NCI-H748 treated with DMSO at 0.1 percent for 48 hours (cell line): ENCODE results near the gene DGKH.
"Not testable (repeated sequence)": the region's sequence is repeated elsewhere in the genome, so short reads cannot be mapped to it uniquely, and the experiment has no call there.

Source experiments
- DNase-seq: peaks from one replicate; lab custom pipeline; 2025; lab: John Stamatoyannopoulos, UW

DGKH gene

GRCh38 chr13:42070599-42070998 lies 22.2 kb downstream of the DGKH start:
- DNase-seq: not testable (repeated sequence)

GRCh38 chr13:42071179-42071578 lies 22.7 kb downstream of the DGKH start:
- DNase-seq: not testable (repeated sequence)

DNA sequence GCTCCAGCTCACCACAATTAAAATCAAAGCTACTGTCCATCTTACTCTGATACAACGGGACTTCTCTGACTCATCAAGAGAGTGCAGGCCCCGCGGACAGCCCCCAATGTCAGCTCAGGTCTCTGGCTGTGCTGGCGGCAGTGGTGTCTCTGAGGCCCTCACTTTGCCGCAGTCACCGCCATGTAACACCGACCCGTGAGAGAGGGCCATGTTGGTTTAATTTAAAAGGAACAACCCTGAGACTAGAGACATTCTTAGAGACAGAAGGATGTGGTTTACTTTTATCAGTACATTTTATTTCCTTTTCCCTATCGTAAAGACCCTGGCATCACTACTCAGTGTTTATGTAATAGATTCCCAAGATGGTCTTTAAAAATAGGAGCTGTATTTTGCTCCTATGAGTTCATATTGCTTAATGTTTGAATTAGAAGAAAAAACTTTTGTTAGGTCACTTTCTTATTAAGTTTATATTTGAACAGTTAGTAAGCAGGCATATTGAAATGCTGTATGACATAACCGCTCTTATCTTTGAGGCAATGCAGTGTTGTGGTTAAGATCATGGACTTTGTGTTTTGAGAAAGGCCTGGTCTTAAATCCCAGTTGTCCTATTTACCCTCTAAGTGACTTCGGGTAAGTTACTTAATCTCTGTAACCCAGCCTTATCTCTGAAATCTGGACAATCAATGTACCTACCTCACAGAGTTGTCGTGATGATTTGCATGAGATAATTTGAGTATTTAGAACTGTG lies 23.4 kb downstream of the DGKH start:
- DNase-seq: no peak

DNA sequence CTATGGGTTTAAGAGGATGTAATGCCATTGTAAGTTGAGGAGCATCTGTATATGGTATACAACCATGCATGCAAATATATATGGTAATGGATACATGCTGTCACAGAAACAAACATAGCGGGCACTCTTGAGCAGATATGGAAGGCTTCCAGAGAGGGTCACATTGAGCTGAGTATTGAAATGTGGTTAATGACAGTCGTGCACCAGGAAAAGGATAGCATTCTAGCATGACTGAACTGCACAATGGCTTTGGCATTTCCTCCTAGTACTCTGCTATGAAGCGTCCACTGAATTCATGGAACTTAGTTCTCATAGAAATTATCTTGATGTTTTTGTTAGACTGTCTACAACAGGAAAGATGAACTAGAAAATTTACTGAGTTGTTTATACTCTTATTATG lies 25.2 kb downstream of the DGKH start:
- no peak for DNase-seq

DNA sequence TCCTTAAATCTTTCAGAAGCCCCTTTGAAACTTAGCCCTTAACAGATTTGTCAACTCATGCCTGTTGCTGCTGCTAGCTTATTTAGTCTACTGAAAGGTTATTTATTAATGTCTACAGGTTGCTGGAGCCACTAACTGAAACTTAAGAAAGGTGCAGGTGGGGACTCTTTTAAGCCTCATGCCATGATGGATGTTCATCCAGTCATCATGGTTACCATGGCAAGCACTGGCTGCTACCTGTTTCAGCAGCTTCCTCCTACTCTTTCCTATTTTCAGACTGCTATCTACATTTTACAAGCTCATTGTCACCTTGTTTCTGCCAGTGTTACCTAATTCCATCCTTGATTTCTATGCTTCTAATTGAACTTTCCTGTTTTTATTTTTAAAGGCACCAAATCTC lies 27.1 kb downstream of the DGKH start:
- DNase-seq: no peak

GRCh38 chr13:42076309-42076713 lies 27.9 kb downstream of the DGKH start:
- no peak for DNase-seq

DNA sequence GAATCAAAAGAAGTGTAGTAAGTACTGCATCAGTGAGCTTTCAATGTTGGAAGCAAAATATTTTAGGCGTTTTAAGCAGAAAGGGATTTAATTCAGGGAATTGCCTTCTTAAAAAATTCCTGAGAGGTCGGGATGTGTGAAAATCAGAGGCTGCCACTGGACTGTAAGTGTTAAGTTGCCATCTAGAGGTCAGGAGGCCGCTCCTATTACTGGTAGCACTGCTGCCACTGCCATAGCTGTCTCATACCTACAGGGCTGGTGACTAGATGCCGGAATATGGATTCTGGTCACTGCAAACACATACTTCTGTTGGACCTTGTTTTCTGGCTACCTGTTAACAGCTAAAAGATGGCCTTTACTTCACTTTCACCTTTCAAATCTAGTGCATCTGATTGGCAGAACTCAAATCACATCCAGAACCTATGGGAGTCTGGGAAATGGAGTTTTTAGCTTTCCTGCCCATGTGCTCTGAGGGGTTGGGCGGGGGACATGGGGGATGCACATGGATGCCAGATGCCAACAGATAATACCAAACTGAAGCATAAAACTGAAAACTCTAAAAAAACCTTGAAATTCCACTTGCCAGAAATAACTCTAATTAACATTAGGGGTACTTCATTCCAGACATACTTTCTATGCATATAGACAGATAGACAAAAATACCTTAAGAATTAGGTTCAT lies 29.8 kb downstream of the DGKH start:
- no peak for DNase-seq

DNA sequence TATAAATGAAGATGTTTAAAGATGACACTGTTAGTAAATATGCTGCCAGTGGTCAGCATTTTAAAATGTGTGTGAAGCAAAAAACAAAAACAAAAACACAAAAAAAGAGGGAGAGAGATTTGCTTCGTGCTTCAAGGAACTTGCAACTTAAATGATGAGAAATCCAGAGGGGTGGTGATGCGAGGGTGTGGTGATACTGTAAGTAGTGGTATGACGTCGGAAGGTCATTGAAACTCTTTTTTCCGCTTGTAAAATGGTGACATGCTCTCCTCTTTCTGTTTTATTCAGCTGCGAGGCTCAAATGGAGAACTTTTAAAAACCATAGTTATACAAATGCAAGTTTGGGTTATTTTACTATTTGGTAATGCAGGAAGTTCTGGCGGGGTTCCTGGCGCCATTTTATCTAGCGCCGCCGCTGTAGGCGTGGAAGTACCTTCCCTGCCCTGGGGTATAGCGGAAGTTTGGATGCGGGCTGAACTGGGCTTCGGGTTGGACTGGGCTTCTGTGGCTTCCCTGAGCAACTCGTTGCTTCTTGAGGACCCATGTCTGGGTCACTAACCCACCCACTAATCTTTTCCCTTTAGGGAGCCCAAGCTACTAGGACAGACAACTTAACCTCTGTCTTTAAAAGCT lies 34.8 kb downstream of the DGKH start:
- DNase-seq: no peak

GRCh38 chr13:42084722-42085121 lies 36.3 kb downstream of the DGKH start:
- no peak for DNase-seq

DNA sequence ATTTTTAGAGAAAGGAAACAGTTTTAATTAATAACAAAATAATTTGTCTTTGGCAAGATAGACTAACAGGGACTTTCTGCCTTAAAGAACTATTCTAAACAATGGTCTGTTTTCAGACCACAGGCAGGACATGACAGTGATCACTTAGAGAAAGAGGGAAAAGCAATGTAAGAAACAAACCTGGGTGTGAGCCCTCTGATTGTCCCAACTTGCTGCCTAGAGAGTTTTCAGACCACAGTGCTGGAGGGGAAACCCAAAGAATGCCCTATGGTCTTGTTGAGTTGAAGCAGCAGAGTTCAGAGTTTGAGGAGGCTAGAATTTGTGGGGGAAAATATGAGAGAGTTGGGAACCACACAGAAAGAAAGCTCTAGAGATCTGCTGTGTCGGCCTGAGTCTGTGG lies 38.1 kb downstream of the DGKH start:
- DNase-seq: no peak

DNA sequence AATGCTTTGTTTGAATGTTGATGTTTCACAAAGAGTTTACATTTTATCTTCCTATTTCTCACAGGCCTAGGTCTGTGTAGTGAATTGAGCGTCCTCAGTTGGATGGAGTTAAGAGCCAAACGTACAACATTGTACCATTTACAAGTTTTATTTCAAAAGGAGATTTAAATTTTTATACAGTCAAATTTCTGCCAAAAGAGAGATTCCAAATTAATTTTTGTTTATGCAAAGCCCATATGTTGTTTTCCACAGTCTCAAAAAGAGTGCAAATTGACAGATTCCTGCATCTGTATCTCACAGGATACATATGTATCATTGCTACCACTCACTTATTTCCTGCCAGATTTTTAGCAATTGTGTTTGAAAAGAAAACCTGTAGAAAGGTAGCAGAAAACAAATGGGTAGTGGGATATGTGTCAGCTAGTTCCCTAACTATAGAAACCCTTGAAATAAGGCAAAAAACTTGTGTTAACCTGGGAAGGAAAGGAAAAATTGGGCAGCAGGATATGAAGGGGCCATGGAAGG lies 46.1 kb downstream of the DGKH start:
- DNase-seq: no peak

GRCh38 chr13:42096222-42096621 lies 47.8 kb downstream of the DGKH start:
- not testable (repeated sequence) for DNase-seq

DNA sequence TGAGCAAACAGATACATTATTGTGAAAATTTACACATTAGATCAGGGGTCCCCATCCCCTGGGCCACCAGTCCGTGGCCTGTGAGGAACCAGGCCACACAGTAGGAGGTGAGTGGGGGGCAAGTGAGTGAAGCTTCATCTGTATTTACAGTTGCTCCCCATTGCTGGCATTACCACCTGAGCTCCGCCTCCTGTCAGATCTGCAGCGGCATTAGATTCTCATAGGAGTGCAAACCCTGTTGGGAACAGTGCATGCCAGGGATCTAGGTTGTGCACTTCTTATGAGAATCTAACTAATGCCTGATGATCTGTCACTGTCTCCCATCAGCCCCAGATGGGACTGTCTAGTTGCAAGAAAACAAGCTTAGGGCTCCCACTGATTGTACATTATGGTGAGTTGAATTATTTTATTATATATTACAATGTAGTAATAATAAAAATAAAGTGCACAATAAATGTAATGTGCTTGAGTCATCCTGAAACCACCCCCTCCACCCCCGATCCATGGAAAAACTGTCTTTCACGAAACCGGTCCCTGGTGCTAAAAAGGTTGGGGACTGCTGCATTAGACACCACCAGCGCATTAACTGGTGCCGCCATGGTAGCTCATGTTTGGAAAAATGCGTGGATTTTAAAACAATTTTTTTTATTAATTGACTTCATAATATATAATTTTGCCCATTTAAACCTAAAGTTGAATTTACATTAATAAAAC lies 51.7 kb downstream of the DGKH start:
- DNase-seq: no peak

DNA sequence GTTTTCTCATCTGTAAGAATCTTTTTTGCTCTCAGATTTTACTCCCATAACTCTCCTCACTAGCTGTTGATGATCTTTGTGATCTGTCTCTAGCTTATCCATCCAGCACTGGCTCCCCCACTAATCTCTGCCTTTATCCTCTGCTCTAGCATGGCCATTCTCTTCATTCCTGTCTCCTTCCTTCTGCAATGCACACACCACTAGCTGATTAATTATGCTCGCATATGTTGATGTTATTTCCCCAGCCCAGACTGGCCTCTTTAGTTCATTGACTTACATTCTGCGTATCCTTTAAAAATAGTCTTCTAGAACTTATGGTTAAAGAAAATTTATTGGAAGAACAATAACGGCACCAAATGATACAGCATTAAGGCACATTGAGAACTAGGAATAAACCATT lies 52.5 kb downstream of the DGKH start:
- no peak for DNase-seq

- no peak for DNase-seq
Measured at GRCh38 chr13:42101821-42102585, 53.6 kb downstream of the DGKH start.

DNA sequence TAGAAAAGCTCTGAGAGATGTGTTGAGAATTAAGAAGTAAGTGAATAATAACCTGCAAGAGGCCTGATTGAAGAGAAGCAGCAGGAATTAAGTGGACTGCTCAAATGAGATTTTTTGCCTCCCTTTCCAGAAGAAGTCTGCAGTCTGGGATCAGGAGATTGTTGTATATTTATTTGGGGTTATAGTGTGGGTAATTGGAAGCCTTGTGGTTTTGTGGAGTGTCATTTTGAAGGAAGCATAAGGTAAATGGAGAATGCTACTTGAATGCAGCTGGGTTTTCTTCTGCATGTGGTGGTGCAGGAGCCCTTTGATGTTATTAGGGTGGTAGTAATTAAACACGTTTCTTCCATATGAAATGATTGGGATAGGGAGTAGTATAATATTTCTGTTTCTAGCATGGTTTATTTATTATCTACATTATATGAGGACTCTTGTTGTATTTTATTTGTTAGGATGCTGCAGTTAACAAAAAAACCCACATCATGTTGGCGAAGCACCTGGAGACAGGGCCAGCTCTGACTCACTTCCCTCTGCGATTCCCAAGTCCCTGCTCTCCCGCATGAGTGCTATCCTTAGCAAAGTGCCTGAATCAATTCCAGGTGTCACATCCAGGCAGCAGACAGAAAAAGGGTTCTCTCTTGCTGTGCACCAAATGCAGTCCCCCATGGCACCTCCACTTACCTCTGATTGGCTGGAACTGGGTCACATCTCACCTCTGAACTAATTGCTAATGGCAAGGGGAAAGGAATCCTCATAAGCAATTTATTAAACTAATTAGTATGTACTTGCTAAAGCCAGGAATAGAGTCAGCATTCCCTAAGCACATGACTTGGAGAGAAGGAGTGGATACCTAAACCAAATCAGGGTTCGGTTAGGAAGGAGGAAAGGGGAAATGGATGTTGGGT lies 54.8 kb downstream of the DGKH start:
- DNase-seq: no peak

GRCh38 chr13:42106998-42107397 lies 58.5 kb downstream of the DGKH start:
- DNase-seq: no peak

DNA sequence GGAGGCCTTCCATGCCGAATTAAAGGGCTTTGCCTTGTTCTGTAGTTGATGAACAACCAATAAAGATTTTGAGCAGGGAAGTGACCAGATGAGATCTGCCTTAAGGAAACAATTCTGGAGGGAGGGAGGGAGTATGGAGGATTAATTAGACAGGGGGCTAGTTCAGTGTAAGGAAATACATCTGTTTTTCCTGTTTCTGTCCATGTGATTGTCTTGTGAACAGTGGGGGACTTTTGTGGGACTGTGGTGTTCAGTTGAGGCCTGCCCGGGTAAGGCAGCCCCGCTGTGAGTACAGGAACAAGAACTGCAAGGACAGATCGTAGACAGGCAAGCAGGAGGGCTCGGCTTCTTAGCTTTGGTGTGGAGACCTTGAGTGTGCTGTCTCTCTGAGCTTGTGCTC lies 59.0 kb downstream of the DGKH start:
- no peak for DNase-seq

DNA sequence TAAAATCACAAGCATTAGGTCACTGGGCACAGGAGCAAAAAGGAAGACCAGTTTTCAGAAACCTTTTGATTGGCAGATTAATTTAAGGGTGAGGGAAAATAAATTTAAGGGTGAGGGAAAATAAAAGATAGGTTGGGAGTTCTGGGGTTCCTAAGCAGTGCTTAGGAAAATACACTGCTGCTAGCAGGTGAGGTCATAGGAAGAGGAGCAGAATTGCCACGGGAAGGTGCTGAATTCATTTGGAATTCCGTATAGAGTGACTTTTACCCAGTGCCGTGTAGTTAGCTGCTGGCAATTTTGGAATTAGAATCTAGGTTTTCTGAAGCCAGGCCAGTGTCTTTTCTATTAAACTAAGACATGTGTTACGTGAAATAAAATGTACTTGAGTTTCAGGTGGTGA lies 59.8 kb downstream of the DGKH start:
- no peak for DNase-seq

DNA sequence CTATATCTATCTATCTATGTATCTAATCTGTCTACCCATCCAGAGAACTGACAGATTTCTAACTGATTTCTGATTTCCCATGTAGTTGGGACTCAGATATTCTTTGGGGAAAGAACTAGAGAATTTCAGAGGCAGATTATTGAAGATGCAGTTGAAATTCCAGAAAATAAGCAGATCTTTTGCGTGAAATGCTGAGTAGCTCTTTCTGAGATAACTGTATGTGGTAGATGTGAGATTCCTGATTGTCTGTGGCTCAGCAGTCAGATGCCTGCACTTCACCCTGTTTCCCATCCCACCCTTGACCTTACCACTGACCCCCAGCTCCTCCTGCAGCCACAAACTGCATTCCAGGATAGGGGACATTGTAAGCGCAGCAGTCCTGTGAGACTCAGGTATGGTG lies 61.5 kb downstream of the DGKH start:
- no peak for DNase-seq
